Inflammatory macrophage treated with lipopolysaccharide for 4 hours (primary cell): ENCODE data around the gene PRKN.
A peak's percentile ranks its signal among the peaks of the same experiment; 100 is the strongest.

Source experiments
- DNase-seq: peaks from one replicate; pipeline ENCODE4 v3.0.0-alpha.2; 2020

The PRKN gene

DNA sequence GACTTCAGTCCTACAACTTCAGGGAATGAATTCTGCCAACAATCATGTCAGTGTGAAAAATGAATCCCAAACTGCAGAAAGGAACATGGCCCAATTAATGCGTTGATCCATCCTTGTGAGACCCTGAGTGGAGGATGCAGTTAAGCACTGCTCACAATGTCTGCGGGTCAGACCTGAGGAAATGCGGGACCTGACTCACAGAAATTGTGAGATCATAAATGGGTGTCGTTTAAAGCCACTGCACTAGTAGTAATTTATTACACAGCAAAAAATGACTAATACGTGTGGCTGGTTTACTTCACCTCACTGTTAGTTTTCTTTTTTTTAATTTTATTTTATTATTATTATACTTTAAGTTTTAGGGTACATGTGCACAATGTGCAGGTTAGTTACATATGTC, 505.0 kb downstream of the PRKN start:
- no peak for DNase-seq

DNA sequence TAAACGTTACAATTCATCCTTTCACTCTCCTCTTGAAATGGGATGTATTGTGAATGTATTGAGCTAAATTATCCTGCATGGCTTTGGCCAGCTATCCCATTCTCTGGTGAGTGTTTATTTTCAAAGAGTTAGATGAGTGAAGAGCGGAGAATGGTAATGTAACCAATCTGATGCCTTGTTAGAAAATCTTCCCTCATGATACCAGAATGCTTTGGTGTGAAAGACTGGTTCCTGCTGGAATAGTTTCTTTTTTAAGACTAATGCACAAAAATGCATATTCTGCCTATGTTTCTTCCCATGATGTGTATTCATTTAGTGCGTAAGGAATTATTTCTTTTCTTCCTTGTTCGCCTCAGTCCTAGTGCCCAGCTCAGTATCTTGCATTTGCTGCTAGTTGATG, 506.7 kb downstream of the PRKN start:
- DNase-seq = no peak

DNA sequence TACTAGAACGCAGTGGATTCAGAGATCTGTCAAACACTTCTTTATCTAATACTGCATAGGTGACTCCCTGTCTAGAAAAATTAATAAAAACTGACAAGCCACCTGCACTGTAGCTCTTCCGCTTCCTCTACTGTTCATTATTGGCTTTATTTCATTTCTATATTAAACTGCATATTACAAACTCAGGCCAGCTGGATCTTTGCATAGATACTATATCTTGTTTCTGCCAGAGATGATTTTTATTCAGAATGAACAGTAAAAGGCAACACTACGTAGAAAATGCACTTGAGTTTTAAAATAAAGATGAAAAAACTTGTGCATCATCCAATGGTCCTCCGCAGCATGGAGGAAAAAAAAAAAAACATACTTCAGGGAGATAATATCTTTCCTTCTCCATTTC, 508.3 kb downstream of the PRKN start:
- no peak for DNase-seq

DNA sequence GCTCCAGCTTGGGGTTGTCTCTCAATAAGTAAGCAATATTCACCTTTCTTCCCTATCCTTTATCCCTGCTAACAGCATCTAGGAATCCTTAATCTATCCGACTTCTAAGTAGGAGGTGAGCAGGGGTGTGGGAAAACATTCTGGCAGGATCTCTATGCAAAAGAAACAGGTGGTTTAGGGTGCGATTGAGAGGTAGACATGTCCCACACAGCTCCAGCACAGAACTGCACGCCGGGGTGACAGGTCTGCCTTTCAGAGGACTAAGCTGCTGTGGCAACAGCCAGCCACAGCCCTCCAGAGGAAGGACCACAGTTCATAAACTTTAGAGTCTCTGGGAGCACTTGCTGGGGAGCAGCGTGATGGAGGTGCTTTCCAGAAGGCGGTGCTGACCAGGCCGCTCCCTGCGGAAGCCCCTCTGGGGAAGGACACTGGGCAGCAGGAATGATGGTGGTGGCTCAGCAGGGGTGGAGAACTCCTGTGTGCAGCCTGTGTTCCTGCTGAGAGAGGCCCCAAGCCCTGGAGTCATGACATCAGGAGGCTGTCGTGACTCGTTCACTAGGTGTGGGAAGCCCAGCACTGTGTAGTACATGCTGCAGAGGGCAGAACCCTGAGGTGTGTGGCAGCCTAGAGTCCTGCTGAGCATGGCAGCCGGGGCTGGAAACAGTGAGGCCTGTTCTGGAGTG, 509.6 kb downstream of the PRKN start:
- no peak for DNase-seq

DNA sequence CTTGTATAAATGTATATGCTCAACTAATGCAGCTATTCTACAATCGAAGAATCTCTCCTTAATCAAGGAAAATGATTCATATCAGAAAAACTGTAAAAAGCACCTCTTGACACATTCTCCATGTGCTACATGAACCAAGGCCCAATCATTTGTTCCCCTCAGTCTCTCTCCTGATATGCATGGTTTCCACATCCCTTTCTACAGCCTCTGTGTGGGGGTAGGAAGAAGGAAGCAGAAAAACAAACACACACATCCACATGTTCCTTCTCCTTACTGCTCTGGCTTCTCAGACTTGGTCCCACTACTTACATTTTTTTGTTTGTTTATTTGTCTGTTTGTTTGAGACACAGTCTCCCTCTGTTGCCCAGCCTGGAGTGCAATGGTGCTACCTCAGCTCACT, 510.5 kb downstream of the PRKN start:
- peak; percentile 24 for DNase-seq

DNA sequence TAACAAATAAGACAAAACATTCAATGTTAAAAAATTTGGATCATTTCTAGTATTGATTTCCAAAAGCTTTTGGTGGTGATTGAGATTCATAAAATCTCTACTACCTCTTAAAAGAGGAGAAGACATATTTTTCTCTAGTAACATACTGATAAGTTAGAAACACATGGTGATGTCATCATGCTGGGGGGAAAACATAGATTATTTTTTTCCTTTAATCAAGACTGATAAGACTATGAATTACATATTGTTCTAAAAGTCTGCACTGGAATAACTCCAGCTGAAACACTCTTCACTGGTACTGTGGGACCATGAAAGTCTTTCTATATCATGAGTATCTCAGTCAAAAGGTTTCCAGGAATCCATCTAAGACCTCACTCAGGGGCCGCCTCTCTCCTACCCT, 515.8 kb downstream of the PRKN start:
- no peak for DNase-seq

DNA sequence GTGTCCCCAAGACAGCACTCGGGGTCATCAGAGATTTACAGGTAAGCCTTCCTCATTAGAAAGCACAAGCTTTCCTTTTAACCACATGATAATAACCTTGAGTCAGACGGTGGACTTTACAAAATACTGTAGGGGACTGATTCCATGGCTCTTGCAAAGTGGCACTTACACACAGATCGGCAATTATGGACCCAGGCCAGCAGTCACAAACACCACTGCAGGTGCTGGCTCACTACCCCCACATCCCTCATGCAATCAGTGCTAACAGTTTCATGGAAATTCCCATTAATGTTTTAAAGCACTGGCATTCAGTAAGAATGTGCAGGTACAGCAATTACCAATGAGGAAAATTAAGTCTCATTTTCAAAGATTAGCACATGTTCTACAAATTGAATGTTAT, 516.5 kb downstream of the PRKN start:
- DNase-seq = no peak

DNA sequence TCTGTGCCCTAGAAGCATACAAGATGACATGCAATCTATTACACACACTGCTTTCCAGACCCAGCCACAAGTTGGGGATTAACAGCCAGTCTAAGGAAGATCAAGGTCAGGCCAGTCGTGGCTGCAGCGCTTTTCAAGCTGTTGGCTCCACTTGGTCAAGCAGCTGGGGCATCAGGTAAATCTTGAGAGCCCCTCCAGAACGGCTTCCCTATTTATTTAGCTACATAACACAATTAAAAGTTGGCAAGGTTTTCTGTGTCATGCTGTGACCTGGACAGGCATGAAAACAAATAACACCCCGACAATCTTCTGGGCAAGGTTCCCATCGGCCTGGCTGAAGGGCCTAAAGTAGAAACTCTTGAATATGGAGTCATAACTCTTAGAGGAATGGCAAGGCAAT, 524.3 kb downstream of the PRKN start:
- no peak for DNase-seq

DNA sequence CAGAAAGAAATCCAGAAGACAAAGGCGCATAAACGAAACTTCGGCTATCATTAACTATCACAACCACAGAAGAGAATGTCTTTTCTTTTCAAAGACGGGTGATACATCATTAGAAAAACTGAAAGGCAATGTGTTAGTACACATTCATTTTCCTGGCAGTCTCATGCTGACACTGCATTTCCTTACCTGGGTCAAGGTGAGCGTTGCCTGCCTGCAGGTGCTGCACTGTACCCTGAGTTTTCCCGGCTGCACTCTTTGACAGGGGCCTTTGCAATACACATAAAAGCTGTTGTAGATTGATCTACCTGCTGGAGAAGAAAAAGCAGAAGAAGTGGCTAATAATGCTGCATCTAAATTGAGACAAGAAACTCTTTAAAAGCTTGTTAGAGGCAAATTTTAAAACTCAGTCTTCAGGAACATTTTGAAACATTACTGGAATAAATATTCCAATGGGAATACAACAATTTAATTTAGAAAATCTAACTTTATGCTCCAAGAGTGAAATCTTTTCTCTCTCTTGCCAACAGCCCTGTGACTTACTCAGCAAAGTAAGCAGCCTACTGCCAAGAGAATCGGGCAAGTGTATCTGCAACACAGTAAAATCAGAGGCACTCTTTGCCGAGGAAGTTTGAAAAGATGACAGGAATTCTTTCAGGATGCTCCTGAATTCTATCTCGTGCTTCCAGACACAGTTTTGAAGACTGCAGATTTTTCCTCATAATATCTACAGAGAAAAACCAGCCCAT, 526.4 kb downstream of the PRKN start:
- no peak for DNase-seq

DNA sequence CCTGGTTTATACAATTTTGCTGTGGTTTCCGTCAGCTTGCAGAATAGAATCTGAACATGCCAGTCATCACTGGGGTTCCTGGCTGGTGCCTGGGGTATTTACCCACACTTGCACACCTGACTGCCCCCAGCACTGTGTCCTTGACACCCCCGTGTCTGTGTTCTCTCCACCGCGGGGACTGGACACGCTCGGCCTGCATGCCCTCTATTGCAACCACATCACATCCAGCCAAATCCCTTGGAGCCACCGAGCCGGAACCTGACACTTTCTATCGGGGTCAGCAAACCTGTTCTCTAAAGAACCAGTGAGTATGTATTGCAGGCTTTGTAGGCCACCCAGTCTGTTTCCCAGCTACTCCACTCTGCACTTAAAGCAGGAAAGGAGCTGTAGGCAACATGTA, 527.5 kb downstream of the PRKN start:
- DNase-seq = no peak

DNA sequence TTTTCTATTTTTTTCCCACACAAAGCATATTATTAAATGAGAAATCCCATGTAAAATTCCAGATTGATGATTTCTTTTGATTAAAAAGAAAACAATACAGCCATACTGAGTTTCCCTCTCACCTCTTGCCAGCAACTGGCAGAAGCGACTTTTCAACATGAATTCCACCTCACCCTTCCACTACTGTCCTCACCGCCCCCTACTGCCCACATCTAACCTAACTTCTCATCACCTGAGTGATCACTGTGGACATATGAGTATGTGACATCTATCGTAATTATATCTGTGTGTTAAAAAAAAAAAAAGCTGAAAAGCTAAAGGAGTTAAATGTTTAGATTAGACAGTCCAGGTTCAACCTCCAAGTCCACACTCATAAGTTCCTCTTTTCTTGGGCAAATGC, 528.6 kb downstream of the PRKN start:
- DNase-seq = no peak

DNA sequence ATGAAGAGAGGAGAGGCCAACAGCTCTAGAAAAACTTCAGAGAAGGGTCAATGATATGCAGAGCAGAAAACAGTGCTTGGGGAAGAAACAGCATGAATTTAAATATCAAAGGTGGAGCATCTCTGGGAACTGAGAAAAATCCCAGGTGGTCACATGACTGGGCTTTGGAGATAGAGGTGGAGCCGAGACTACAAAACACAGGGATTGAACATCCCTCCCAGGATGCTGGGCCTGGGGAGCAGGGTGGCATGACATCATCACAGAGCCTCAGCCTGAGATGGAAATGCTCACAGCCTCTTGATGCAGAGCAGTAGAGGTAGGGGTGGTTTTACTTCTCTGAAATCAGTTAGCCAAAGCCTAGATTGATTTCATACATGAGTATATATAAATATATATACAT, 529.5 kb downstream of the PRKN start:
- DNase-seq = no peak

DNA sequence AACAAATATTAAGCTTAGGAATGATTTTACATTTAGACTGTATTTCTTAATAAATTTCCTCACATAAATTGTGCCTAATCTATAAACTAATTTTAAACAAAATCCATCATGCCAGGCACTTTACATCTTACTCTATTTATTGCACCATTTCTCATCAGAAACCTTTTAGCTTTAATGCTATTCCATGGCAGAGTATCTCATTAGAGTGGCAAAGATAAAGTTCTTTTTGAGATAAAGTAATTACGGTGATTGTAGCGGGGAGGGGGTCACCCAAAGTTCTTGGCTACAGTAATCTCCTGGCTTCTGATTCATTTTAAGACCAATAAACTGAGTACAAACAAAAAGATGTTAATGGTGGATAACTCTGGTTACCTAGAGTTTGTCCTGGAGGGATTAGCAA, 532.1 kb downstream of the PRKN start:
- no peak for DNase-seq

DNA sequence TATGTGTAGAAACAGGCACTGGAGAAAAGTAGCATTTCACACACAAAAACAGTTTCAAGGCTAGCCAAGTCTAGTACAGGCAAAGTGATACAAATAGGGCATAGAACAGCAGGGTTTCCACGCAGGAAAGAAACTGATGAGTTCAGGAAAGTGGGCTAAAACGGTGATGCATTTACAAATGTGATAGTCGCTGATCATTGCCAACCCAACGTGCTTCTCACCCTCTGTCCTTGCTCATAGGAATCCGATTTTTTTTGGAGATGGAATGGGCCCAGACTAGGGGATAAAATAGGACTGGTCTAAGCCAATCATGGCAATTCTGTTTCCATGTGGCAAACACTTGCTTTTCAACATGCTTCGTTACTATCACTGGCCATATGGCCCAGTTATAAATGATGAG, 536.6 kb downstream of the PRKN start:
- no peak for DNase-seq

DNA sequence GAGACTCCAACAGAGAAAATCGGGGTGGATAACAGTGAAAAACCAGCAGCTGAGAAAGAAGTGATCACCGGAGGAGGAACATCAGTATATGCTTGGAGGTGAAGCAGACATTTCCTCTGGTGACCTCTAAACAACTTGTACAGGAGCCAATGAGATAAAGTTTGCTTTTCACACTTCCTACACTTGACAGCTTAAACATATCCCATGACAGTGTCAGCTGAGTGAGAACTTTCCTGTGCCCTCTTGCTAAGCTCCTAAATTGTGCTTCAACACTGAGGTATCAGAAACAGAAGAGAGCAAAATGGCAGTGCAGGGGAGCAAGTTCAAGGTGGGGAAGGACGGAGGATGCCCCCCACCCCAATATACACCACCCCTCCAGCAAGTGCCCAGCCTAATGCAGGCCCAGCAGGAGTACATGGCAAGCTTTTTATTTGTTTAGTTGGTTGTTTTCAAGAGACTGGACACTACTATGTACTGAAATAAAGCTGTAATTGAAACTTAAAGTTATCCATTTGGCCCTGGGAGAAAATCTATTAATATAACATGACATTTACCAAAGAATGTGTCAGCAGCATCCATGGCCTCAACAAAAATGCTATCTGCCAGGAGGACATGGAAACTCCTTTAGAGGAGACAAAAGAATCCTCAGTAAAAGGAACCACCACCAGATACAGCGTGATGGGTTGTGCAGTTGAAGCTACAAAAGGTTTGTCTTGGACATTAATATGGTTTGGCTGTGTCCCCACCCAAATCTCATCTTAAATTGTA, 540.2 kb downstream of the PRKN start:
- no peak for DNase-seq

DNA sequence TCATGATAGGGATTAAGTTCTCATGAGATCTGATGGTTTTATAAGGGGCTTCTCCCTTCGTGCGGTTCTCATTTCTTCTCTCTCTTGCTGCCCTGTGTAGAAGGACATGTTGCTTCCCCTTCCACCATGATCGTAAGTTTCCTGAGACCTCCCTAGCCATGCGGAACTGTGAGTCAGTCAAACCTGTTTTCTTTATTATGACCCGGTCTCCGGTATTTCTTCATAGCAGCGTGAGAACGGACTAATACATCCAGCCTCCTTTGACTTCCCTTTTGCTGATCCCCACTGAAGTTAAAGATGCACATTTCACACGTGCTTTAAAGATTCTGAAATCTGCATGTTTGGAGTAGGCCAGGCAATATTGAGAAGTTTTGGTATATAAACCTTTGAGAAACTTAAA, 543.1 kb downstream of the PRKN start:
- peak; percentile 85 for DNase-seq

DNA sequence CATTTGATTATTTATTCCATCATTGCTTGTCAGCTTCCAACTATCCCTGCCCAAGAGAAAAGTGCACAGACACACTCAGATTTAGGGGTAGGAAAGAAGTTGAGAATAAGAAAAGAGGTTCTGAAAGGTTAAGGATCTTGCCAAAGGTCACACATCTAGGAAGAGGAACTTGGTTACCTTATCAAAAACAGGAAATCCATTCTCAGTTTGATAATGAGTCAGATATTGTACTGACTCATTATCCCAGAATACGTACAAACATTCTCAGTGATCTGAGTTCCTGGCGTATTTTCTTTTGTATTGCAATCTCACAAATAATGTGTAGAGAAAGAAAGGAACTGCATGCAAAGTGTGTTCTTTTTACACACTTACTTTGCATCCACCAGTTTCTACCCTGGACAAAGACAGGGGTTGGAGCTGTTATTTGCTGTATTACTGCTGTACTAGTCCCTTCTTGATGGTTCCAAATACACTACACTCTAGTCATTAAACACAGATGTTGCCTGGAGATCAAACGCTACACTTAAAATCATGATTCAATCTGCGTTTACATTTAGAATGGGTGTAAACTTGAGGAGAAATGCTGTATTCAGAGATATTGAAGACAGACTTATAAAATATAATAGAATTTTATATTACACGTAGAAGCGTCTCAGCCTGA, 545.7 kb downstream of the PRKN start:
- peak; percentile 76 for DNase-seq

DNA sequence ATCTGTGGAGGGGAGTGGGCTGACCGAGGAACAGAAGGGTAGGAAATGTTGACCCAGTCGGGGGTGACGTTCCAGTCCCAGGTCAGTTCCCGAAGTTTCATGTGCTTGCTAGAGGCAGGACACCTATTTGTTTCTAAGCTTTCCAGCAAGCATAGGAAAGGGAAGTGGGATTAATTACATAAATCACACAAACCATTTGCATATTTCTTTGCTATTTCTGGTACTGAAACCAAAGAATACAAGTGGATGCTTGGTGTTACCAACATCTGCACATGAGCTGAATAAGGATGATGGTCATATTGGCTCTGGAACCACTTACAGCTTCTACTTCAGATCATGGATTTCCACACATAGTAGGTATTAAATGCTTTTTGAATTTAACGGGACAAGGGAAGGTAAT, 546.5 kb downstream of the PRKN start:
- peak; percentile 66 for DNase-seq

DNA sequence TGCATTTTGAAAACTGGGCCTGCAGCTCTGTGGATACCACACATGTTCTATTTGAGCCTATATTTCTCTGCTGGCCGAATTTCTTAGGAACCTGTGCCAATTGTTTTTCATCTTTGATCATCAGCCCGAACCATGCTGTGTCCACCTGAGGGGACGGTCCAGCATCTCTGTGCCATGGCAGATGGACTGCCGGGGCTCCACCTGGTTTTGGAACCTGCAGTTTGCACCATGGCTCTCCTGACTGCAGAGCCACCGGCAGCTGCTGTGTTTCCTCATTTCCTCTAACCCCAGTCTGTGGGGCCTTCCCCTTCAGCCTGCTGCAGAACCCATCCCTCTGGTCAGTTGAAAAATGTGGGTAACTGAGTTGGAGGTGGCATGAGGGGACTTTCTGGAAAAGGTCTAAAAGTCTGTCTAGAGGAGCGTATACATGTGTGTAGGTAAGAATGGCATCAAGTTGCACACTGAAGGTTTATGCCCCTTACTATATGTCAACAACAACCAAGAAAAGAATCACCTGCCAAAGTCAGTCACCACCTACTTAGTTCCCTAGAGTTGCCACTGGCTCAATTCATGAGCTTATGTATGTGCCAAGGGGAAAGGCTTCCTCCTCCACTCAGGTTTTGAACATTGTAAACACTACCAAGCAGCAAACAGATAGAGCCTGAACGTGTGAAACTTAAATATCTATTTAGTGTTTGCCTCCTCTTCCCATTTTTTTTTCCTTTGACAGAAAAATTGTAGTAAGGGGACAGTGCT, 548.2 kb downstream of the PRKN start:
- DNase-seq = no peak

DNA sequence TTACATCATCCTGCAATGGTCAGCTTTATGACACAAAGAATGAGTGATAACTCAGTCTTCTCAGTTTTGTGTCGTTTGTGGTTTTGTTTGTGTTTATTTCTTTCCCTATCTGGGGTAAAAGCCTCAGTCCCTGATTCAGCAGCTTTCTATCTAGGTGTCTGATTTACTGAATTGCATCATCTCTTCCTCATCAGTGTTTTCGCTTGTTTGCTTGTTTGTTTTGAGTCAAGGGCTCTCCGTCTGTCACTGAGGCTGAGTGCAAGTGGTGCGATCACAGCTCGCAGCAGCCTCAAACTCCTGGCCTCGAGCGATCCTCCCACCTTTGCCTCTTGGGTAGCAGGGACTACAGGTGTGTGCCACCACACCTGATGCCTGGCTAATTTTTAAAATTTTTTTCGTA, 548.9 kb downstream of the PRKN start:
- DNase-seq = no peak

DNA sequence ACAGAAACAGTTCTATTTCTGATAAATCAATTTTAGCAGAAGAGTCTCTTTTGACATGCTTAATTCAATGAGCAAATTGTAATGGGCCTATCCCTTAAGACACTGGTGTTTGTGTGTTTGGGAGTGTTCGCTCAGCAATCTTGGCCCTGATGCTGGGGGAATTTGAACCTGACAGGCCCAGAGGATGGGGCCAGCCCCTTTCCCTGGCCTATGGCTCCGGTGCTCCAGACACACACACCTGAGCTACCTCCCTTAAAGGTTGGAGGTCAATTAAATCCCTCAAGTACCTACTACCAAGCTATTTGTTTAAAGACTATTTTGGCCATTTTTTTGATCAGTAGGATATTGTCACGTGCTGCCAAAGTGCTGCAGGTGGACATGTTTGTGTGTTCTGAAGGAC, 549.3 kb downstream of the PRKN start:
- DNase-seq = no peak

DNA sequence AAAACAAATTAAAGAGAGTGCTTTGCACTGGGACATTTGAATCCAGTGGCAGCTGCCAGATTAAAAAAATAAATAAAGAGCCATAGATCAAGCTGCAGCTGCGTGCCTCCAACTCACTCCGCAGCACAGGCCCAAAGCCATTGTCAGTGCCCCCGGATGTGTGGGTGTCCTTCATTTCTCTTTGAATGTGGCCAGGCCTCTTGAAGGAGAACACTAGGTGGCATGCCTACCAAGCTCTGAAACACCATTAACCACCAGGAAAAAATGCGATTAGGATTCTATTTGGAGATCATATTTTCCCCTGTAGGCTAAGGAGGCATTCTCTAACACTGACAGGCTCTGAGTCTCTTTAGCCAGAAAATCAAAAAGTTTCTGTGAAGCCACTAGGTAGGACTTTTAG, 549.8 kb downstream of the PRKN start:
- DNase-seq = no peak

DNA sequence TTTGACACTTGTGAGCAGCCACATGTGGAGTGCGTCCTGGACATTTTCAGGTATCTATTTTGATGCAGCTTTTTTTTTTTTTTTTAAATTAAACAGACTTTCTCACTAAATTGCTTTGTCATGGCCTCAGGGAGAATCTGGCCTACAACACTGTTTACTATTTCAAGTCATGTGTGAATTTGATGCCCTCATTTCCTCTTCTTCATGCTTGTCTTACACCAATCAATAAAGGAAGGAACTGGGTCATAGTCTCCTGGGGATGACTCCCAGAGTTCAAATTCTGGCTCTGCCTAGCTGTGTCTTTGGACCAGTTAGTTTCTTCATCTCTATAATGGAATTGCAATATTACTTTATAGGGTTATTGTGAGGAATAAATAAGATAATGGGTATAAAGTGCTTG, 554.1 kb downstream of the PRKN start:
- DNase-seq = peak; percentile 71
